H7 (cell line): ENCODE data around the gene SPAG16. TPM values are rescaled to one million over a fixed set of nuclear protein-coding genes. Genes with fewer than 3 reads are reported as not detected.

ENCODE experiments used
- total RNA-seq: library from RNA; depleted of rRNA; stranded (reverse); fragments of >200 nt; shearing (Covaris generic); gene quantifications from 2 replicates; pipeline ENCODE4 v1.2.3, GENCODE V29; 2014; rRNA removed

Gene SPAG16
- total RNA-seq, 1 experiment from 2014 or later: 17.2 TPM

Other genes with a start within 250 kb of the SPAG16 start
- gene IKZF2, start 132.9 kb upstream of the SPAG16 start, total RNA-seq: 0.97 and 2.3 TPM in 2 replicates